Activated naive CD4-positive, alpha-beta T cell treated with anti-CD3 and anti-CD28 coated beads, Interleukin-2, amount 10 ng/mL, durations not matched to agents 7 days and 5 days (primary cell): ENCODE measurements around the gene SLC6A16.
A peak's percentile ranks its signal among the peaks of the same experiment; 100 is the strongest.
"Not testable (repeated sequence)": the region's sequence is repeated elsewhere in the genome, so short reads cannot be mapped to it uniquely, and the experiment has no call there.

ENCODE experiments used
- CTCF ChIA-PET: fragments of 350-600 bp; sonication (Branson Sonifier 250); formaldehyde crosslinking; loops from one replicate; lab custom pipeline; 2021; ENCODE audit warnings: antibody characterized with exemption; lab: Charles Lee
- DNase-seq: peaks from one replicate; pipeline ENCODE4 v3.0.0-alpha.2; 2020
- H3K27ac Mint-ChIP-seq: one replicate; pipeline ENCODE4 v1.8.0; 2021; ENCODE audit warnings: mild to moderate bottlenecking, moderate library complexity, mixed read lengths
- H3K27me3 Mint-ChIP-seq: one replicate; pipeline ENCODE4 v1.8.0; 2021; ENCODE audit warnings: mild to moderate bottlenecking, mixed read lengths
- H3K36me3 Mint-ChIP-seq: one replicate; pipeline ENCODE4 v1.8.0; 2021; ENCODE audit warnings: mixed read lengths
- H3K4me1 Mint-ChIP-seq: one replicate; pipeline ENCODE4 v1.8.0; 2021; ENCODE audit warnings: mixed read lengths
- H3K4me3 Mint-ChIP-seq: one replicate; pipeline ENCODE4 v1.8.0; 2021; ENCODE audit warnings: mild to moderate bottlenecking, moderate library complexity, mixed read lengths
- H3K9me3 Mint-ChIP-seq: one replicate; pipeline ENCODE4 v1.8.0; 2021; ENCODE audit warnings: mixed read lengths

The SLC6A16 gene

DNA sequence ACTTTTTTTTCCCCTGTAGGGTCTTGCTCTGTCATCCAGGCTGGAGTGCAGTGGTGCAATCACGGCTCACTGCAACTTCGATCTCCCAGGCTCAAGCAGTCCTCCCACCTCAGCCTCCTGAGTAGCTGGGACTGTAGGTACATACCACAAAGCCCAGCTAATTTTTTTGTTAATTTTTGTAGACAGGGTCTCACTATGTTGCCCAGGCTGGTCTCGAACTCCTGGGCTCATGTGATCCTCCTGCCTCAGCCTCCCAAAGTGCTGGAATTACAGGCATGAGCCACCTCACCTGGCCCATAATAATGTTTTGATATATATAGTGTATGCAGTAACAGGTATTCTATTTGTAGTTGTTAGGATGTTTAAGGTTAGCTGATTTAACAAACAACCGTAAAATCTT lies 6.2 kb upstream of the SLC6A16 start:
- peak overlapping the region; percentile 77 for H3K27ac Mint-ChIP-seq
- H3K4me3 Mint-ChIP-seq, H3K27me3 Mint-ChIP-seq, DNase-seq, H3K9me3 Mint-ChIP-seq: not testable (repeated sequence)
- peaks cover 74% of the 10 kb centered on the region for H3K4me1 Mint-ChIP-seq
- peaks cover 36% of the 10 kb centered on the region for H3K36me3 Mint-ChIP-seq
- CTCF ChIA-PET = interaction anchor here (0.6 to 0.9 kb wide), 3 partner anchors 24 to 141 kb away, joined by 3 read pairs; no protein-coding TSS in a partner anchor

DNA sequence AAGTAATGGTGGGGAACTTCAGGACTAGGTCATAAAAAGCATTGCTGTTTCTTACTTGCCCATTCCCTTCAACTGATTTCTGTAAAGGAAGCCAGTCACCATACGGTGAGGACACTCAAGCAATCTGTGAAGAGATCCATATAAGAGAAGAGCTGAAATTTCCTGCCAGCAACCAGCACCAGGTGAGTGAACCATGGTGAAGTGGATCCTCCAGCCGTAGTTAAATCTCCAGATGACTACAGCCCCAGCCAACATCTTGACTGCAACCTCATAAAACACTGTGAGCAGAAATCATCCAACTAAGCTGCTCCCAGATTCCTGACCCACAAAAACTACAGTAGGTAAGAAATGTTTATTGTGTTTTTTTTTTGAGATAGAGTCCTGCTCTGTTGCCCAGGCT lies 3.8 kb upstream of the SLC6A16 start:
- CTCF ChIA-PET = interaction anchor here (1.6 kb wide), 1 partner anchor 39 kb away, joined by 3 read pairs; no protein-coding TSS in a partner anchor
- Mint-ChIP-seq H3K27ac (no peak overlapping the region), H3K27me3 (no peaks in the 10 kb centered on the region), H3K4me1 (peaks cover 65% of the 10 kb centered on the region), H3K4me3 (no peak overlapping the region), H3K9me3 (no peaks in the 10 kb centered on the region), H3K36me3 (peaks cover 39% of the 10 kb centered on the region)
- DNase-seq = no peak

DNA sequence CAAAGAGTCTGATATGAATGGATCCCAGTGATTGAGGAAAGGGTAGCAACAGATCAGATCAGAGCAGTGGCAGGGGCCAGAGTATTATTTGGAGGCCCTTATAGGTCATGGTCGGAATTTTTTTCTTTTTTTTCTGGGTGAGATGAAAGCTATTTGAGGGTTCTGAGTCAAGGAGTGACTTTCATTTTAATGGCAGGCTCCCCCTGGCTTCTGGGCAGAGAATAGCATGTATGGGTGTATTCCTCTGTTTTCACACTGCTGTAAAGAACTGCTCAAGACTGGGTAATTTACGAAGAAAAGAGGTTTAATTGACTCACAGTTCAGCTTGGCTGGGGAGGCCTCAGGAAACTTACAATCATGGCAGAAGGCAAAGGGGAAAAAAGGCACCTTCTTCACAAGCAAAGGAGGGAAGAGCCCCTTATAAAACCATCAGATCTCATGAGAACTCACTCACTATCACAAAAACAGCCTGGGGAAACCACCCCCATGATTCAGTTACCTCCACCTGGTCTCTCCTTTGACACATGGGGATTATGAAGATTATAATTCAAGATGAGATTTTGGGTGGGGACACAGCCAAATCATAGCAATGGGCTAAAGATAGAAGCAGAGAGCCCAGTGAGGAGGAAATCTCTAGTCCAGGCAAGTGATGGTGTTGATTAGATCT lies 3.0 kb upstream of the SLC6A16 start:
- peaks cover 58% of the 10 kb centered on the region for H3K4me1 Mint-ChIP-seq
- H3K36me3 Mint-ChIP-seq = peaks cover 39% of the 10 kb centered on the region

DNA sequence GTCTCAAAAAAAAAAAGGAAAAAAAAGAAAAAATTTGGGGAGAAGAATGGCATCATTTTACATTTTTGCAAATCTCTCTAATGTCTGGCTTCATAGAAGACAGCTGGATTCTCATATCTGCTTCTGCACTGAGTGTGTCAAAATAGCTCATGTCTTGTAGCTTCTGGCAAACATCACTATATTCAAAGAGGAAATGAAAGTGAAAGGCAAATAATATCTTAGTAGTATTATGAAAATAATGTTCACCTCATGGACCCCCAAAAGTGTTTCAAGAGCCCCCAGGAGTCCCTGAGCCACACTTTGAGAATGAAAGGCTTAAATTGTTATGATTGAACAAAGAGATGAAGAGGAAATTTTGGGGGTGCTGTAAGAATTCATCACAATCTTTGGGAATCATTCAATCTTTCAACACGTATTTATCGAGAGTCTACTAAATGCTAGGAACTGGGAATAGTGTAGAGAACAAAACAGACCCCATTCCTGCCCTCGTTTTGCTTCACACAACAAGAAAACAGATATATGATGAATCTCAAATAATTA lies 1.2 kb upstream of the SLC6A16 start:
- Mint-ChIP-seq H3K4me3 (no peak overlapping the region), H3K36me3 (peaks cover 38% of the 10 kb centered on the region), H3K4me1 (peaks cover 40% of the 10 kb centered on the region), H3K27me3 (no peaks in the 10 kb centered on the region), H3K27ac (peak overlapping the region; percentile 19), H3K9me3 (no peaks in the 10 kb centered on the region)
- DNase-seq = no peak
- CTCF ChIA-PET = interaction anchor here (0.7 to 1.3 kb wide), 2 partner anchors 25 to 26 kb away, joined by 3 to 6 read pairs; no protein-coding TSS in a partner anchor

More for the DNA sequence above, 3.0 kb upstream of the SLC6A16 start:
- Mint-ChIP-seq H3K27me3 (no peaks in the 10 kb centered on the region), H3K9me3 (no peaks in the 10 kb centered on the region), H3K4me3 (no peak overlapping the region), H3K27ac (peak overlapping the region; percentile 59)
- peak; percentile 69 for DNase-seq
- CTCF ChIA-PET = interaction anchor here (0.6 to 1.6 kb wide), 8 partner anchors 10 to 276 kb away, joined by 3 to 10 read pairs (median 3); no protein-coding TSS in a partner anchor

DNA sequence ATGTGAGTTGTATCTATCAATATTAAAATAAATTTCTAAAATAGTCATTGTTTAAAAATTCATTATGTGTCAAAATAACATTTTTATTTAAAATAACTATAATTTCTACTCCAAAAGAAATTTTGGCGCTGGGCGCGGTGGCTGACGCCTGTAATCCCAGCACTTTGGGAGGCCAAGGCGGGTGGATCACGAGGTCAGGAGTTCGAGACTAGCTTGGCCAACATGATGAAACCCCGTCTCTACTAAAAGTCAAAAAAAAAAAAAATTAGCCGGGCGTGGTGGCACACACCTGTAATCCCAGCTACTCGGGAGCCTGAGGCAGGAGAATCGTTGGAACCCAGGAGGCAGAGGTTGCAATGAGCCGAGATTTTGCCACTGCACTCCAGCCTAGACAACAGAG lies 765 bp upstream of the SLC6A16 start:
- not testable (repeated sequence) for H3K4me3 Mint-ChIP-seq, H3K9me3 Mint-ChIP-seq, H3K27ac Mint-ChIP-seq, H3K27me3 Mint-ChIP-seq, DNase-seq
- Mint-ChIP-seq H3K4me1 (peaks cover 36% of the 10 kb centered on the region), H3K36me3 (peaks cover 38% of the 10 kb centered on the region)
- CTCF ChIA-PET = interaction anchor here (0.7 to 1.3 kb wide), 2 partner anchors 24 to 26 kb away, joined by 3 to 6 read pairs; no protein-coding TSS in a partner anchor

DNA sequence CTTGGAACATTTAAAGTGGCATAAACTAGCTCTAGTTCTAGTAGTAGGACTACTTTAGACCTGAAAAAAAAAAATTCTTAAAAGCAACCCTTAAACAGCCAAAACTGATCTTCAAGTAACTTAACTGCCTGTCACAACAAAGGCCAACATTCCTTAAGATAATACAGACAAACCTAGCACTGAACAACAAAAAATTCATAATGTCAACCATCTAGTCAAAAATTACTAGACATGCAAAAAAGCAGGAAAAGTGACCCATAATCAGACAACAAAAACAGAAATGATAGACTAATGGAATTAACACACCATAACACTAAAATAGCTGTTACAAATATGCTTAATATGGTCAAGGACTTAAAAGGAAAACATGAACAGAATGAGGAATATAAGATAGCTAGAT lies 6.7 kb downstream of the SLC6A16 start:
- Mint-ChIP-seq H3K4me3 (no peak overlapping the region), H3K4me1 (peaks cover 4% of the 10 kb centered on the region), H3K36me3 (peaks cover 36% of the 10 kb centered on the region), H3K27me3 (no peaks in the 10 kb centered on the region), H3K27ac (peak overlapping the region; percentile 45), H3K9me3 (peaks cover 11% of the 10 kb centered on the region)
- no peak for DNase-seq
- CTCF ChIA-PET = interaction anchor here (1.2 kb wide), 2 partner anchors 17 to 52 kb away, joined by 4 to 5 read pairs; no protein-coding TSS in a partner anchor

DNA sequence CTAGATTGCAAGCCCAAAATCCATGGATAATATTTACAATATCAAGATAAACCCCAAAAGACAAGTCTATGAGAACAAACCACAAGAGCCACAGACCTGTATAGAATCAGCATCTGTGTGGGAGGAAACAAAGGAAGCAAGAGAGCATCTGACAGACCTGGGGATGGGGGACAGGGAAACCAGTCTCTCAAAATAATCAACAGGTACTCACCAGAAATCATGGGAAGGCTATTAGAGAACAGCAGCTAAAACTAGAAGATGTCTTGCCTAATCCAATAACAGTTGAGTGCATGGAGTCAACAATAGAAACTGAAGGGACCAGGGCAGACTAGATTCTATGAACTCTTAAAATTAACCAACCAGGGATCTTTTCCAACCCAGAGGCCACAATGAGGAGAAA lies 8.7 kb downstream of the SLC6A16 start:
- no peak overlapping the region for H3K27ac Mint-ChIP-seq
- CTCF ChIA-PET = interaction anchor here (3.3 kb wide), 1 partner anchor 15 kb away, joined by 13 read pairs; no protein-coding TSS in a partner anchor

DNA sequence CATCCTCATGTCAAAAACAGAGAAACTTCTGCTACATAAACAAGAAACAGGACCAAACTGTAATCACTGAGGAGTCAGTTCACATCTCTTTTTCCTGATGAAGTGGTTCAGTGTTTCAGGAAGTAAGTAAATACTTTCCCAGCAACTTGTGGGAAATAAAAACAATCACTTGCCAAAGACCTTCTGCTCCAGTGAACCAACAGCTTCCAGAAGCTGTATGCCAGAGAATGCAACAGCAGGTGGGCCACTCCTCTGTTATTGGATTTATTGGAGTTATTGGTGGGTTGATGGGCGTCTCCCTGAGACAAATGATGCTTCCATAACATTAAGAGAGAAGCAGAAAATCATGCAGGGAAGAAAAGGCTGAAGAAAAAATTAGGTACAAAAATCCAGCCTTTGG lies 9.9 kb downstream of the SLC6A16 start:
- peaks cover 36% of the 10 kb centered on the region for H3K36me3 Mint-ChIP-seq

More for the DNA sequence above, 8.7 kb downstream of the SLC6A16 start:
- no peak for DNase-seq
- peaks cover 6% of the 10 kb centered on the region for H3K4me1 Mint-ChIP-seq
- no peak overlapping the region for H3K4me3 Mint-ChIP-seq
- no peaks in the 10 kb centered on the region for H3K27me3 Mint-ChIP-seq
- H3K36me3 Mint-ChIP-seq = peaks cover 33% of the 10 kb centered on the region
- peaks cover 11% of the 10 kb centered on the region for H3K9me3 Mint-ChIP-seq

DNA sequence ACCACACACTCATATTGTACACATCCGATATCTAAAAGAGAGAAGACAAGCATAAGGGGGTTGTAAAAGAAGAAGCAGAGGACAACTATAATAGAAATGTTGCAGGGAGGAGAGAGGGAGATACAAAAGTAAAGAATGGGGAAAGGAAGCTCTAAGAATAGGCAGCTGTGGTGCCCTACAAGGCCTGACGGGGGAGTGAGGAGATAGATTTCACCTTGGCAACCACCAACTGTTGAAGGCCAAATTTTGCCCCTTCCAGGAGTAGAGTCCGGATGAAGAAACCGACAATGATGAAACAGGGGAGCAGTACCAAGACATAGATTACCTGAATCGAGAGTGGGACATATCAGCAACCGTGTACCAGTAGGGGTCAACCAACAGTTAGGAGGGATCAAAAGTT lies 15.9 kb downstream of the SLC6A16 start:
- DNase-seq = no peak
- CTCF ChIA-PET = interaction anchor here (0.5 kb wide), 1 partner anchor 162 kb away, joined by 4 read pairs; no protein-coding TSS in a partner anchor
- Mint-ChIP-seq H3K27me3 (no peaks in the 10 kb centered on the region), H3K36me3 (peaks cover 11% of the 10 kb centered on the region), H3K27ac (no peak overlapping the region), H3K4me3 (no peak overlapping the region), H3K9me3 (no peaks in the 10 kb centered on the region), H3K4me1 (peaks cover 2% of the 10 kb centered on the region)

More for the DNA sequence above, 9.9 kb downstream of the SLC6A16 start:
- CTCF ChIA-PET = interaction anchor here (3.3 kb wide), 1 partner anchor 14 kb away, joined by 13 read pairs; no protein-coding TSS in a partner anchor
- Mint-ChIP-seq H3K4me1 (peaks cover 6% of the 10 kb centered on the region), H3K27me3 (no peaks in the 10 kb centered on the region), H3K9me3 (peaks cover 11% of the 10 kb centered on the region), H3K4me3 (no peak overlapping the region), H3K27ac (no peak overlapping the region)
- no peak for DNase-seq

DNA sequence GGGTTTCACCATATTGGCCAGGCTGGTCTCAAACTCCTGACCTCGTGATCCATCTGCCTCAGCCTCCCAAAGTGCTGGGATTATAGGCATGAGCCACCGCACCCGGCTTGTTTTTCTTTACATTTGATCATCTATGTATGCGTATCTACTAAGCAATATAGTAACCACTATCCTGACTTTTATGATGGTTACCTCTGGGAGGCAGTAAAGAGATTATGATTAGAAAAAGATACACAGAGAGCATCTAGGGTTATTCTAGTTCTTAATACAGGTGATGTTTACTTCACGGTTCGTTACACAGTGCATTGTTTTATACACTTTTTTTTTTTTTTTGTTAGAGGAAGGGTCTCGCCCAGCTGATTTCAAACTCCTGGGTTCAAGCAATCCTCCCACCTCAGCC lies 18.3 kb downstream of the SLC6A16 start:
- CTCF ChIA-PET = interaction anchor here (0.6 kb wide), 1 partner anchor 25 kb away, joined by 3 read pairs; no protein-coding TSS in a partner anchor
- H3K27me3 Mint-ChIP-seq, H3K4me1 Mint-ChIP-seq, H3K9me3 Mint-ChIP-seq, H3K27ac Mint-ChIP-seq, DNase-seq, H3K4me3 Mint-ChIP-seq, H3K36me3 Mint-ChIP-seq: not testable (repeated sequence)

DNA sequence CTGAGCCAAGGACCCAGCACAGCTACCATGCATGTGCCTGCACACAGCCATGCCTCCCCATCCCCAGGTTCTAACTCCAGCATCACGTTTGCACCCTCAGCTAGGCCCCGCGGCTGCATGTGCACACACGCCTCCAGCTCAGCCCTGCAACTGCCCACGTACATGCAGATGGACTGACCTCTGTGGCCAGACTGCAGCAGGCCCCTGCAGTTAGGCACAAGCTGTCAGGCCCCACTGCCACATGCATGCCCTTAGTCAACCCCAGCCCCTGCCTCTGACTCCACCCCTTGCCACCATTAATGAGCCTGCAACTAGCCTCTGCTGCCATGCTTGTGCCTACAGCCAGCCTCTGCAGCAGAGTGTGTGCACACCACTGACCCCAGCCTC lies 23.1 kb downstream of the SLC6A16 start:
- no peak for DNase-seq
- Mint-ChIP-seq H3K36me3 (no peaks in the 10 kb centered on the region), H3K27me3 (peaks cover 26% of the 10 kb centered on the region), H3K4me1 (no peaks in the 10 kb centered on the region), H3K9me3 (no peaks in the 10 kb centered on the region), H3K4me3 (no peak overlapping the region), H3K27ac (no peak overlapping the region)
- CTCF ChIA-PET = interaction anchor here (1.0 to 2.5 kb wide), 21 partner anchors 10 to 169 kb away, joined by 3 to 13 read pairs (median 5); no protein-coding TSS in a partner anchor

DNA sequence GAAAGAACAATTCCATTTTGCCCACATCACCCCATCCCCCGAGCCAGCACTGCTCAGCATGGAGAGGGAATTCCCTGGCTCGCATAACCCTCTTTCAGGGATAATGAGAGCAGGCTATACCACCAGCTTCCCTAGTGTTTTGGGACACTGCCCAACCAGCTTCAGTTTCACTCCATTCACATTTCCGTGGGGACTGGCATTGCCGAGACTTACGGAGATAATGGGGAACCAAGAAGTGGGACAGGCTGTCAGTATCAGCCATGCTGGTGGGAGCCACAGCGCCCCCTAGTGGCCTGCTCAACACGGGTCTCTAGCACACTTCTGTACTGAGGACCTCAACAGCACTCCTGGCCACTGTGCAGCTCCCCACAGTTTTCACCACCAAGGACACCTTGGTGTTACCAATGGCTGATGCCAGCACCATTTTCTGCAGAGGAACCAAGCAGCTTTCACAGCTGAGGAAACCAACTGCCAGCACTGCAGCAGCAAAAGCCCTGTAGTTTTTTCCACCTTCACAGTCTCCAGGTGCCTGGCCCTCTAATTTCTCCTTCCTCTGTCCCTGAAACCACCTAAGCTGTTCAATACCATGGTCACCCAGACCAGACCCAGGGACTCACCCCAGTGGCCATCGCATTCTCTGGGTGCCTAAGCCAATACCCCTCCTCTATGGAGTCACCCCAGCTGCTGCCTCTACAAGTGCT lies 23.7 kb downstream of the SLC6A16 start:
- CTCF ChIA-PET = interaction anchor here (0.9 to 2.5 kb wide), 22 partner anchors 9 to 169 kb away, joined by 3 to 13 read pairs (median 4); no protein-coding TSS in a partner anchor
- Mint-ChIP-seq H3K4me1 (no peaks in the 10 kb centered on the region), H3K27ac (no peak overlapping the region), H3K9me3 (no peaks in the 10 kb centered on the region), H3K27me3 (peaks cover 26% of the 10 kb centered on the region), H3K4me3 (no peak overlapping the region), H3K36me3 (no peaks in the 10 kb centered on the region)
- peak; percentile 89 for DNase-seq

DNA sequence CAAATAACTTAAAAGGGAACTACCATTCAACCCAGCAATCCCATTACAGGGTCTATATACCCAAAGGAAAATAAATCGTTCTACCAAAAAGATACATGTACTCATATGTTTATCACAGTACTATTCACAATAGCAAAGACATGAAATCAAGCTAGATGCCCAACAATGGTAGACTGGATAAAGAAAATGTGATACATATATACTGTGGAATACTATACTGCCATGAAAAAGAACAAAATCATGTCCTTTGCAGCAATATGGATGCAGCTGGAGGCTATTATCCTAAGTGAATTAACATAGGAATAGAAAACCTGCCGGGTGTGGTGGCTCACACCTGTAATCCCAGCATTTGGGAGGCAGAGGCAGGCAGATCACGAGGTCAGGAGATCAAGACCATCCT lies 26.3 kb downstream of the SLC6A16 start:
- H3K36me3 Mint-ChIP-seq, H3K4me1 Mint-ChIP-seq, H3K27ac Mint-ChIP-seq, DNase-seq, CTCF ChIA-PET, H3K4me3 Mint-ChIP-seq, H3K9me3 Mint-ChIP-seq: not testable (repeated sequence)
- H3K27me3 Mint-ChIP-seq = peaks cover 26% of the 10 kb centered on the region

DNA sequence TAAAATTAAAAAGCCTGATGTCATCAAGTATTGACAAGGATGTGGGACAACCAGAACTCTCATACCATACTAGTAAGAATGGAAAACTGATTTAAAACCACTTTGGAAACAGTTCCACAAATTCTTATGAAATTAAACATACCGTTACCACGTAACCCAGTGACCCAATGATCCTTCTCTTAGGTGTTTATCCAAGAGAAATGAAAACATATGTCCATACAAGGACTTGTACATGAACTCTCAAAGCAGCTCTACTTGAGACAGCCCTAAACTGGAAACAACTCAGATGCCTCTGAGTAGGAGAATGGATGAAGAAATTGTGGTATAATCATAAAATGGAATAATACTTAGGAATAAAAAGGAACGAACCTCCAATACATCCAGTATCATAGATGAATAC lies 27.6 kb downstream of the SLC6A16 start:
- no peaks in the 10 kb centered on the region for H3K36me3 Mint-ChIP-seq
- H3K9me3 Mint-ChIP-seq = no peaks in the 10 kb centered on the region
- no peaks in the 10 kb centered on the region for H3K4me1 Mint-ChIP-seq
- H3K4me3 Mint-ChIP-seq = no peak overlapping the region
- CTCF ChIA-PET = no interaction called here
- no peak for DNase-seq
- H3K27me3 Mint-ChIP-seq = peaks cover 26% of the 10 kb centered on the region
- H3K27ac Mint-ChIP-seq = no peak overlapping the region
